Measurements from ENCODE around the gene FIGN. TPM values are rescaled to one million over a fixed set of nuclear protein-coding genes. Genes with fewer than 3 reads are reported as not detected.

The FIGN gene
- total and polyA plus RNA-seq, 9 of the 15 experiments (the other 6 are each of a cell fraction or from before 2014, with no cell fraction given) = 0.02 TPM; not detected in 8

- intact Hi-C loops (cut with micrococcal nuclease) = no loop called here
- no peak overlapping the region for H2AFZ ChIP-seq (ENCODE audit: low read depth, low read length)
- ATAC-seq = no peak
Observed at GRCh38 chr2:163736433-163737189, 803 bp upstream of the FIGN start.

More at GRCh38 chr2:163736433-163737189, 803 bp upstream of the FIGN start:
- BruUV-seq (replicated peaks) = no TSS peak
- DNase-seq (ENCODE audit: extremely low read depth in 1 of 4, low spot score in 3 of 4) (no peak), FAIRE-seq (no peak)
- TF ChIP-seq ZNF280B (CRISPR knock-in tag; IDR thresholded peaks at IDR 0.05) = no peak
- no peak for TF ChIP-seq ZFP1 (CRISPR knock-in tag; IDR thresholded peaks at IDR 0.05)
- no peak for TF ChIP-seq ARID2 (IDR thresholded peaks at IDR 0.05)
- no peak for TF ChIP-seq FOXP4 (CRISPR knock-in tag; IDR thresholded peaks at IDR 0.05; ENCODE audit: borderline replicate concordance)
- no peak for TF ChIP-seq ASH1L (IDR thresholded peaks at IDR 0.05; ENCODE audit: borderline replicate concordance, low read depth, partially characterized antibody)
- TF ChIP-seq MEF2A (IDR thresholded peaks at IDR 0.05; ENCODE audit: control insufficient read depth, low read depth, low read length) = no peak
- no peak for TF ChIP-seq ZNF121 (CRISPR knock-in tag; conservative IDR thresholded peaks at IDR 0.05)
- no peak for TF ChIP-seq SAFB (IDR thresholded peaks at IDR 0.05; ENCODE audit: borderline replicate concordance, low read depth, low read length)
- no peak for TF ChIP-seq HBP1 (CRISPR knock-in tag; IDR thresholded peaks at IDR 0.05)
- Histone ChIP-seq H3K4me3 (no peak overlapping the region), H3K79me2 (ENCODE audit: control insufficient read depth, insufficient read depth, low read length) (no peaks in the 10 kb centered on the region), H3K9ac (ENCODE audit: insufficient read depth in 1 of 2, low read depth in 2 of 2, low read length in 2 of 2) (no peak overlapping the region), H3K9me1 (ENCODE audit: control insufficient read depth, insufficient read depth, low read length) (no peaks in the 10 kb centered on the region), H4K20me1 (replicated peaks; ENCODE audit: control insufficient read depth, insufficient read depth, low read length) (no peaks in the 10 kb centered on the region), H3K9me3 (replicated peaks; ENCODE audit: control insufficient read depth, insufficient read depth, low read depth, low read length) (0 out of 2 replicates have a peak, but pooled peaks cover 2% of the 10 kb centered on the region), H3K27ac (ENCODE audit: extremely low read depth, low read depth, low read length) (no peak overlapping the region), H3K4me1 (replicated peaks in 1 of 2; ENCODE audit: control insufficient read depth in 2 of 2, insufficient read depth in 2 of 2, low read length in 2 of 2) (no peaks in the 10 kb centered on the region), H3K36me3 (ENCODE audit: control insufficient read depth, insufficient read depth, low read length) (no peaks in the 10 kb centered on the region), H3K4me2 (ENCODE audit: insufficient read depth, low read length) (no peak overlapping the region), H3K27me3 (ENCODE audit: control insufficient read depth in 2 of 2, insufficient read depth in 2 of 2, low read length in 2 of 2) (no peaks in the 10 kb centered on the region)
- 6% methylated on average over 34 of the region's 54 CpGs for WGBS (ENCODE audit: insufficient coverage, low coverage, missing lambda C conversion rate)
- in situ Hi-C loops (cut with MboI) = no loop called here
- ChIA-PET CTCF (ENCODE audit: low intra/inter-chr PET ratio) (no interaction called here), POLR2A (no interaction called here)

Measured in K562 (cell line).